B cell (primary cell): ENCODE measurements around the gene RASL11A.

ENCODE experiments used
- EZH2 ChIP-seq: IDR thresholded peaks from 2 replicates; pipeline ENCODE4 v1.6.1; 2012; ENCODE audit warnings: borderline replicate concordance, low read depth, mild to moderate bottlenecking, moderate library complexity, low read length; ENCODE audit not compliant: insufficient read depth, poor library complexity, severe bottlenecking
- TF ChIP-seq, protein P1 (sequence below): fragments of 200-600 bp; IDR thresholded peaks from one replicate; pipeline ENCODE4 v1.8.0; 2022; ENCODE audit warnings: antibody characterized with exemption, mild to moderate bottlenecking

GRCh38 chr13:27270594-27271520 lies at the start of gene RASL11A:
- TF ChIP-seq, protein P1, sequence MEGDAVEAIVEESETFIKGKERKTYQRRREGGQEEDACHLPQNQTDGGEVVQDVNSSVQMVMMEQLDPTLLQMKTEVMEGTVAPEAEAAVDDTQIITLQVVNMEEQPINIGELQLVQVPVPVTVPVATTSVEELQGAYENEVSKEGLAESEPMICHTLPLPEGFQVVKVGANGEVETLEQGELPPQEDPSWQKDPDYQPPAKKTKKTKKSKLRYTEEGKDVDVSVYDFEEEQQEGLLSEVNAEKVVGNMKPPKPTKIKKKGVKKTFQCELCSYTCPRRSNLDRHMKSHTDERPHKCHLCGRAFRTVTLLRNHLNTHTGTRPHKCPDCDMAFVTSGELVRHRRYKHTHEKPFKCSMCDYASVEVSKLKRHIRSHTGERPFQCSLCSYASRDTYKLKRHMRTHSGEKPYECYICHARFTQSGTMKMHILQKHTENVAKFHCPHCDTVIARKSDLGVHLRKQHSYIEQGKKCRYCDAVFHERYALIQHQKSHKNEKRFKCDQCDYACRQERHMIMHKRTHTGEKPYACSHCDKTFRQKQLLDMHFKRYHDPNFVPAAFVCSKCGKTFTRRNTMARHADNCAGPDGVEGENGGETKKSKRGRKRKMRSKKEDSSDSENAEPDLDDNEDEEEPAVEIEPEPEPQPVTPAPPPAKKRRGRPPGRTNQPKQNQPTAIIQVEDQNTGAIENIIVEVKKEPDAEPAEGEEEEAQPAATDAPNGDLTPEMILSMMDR = peak; percentile 99
- TF ChIP-seq EZH2 = no peak
